HFFc6 (cell line): ENCODE data around the gene ATP9B. TPM values are rescaled to one million over a fixed set of nuclear protein-coding genes. Genes with fewer than 3 reads are reported as not detected.

Experiments used
- DNase-seq: peaks from one replicate; pipeline ENCODE4 v3.0.0-alpha.2; 2018
- H3K27ac Mint-ChIP-seq: 2 replicates; pipeline ENCODE4 v1.8.0; 2020; ENCODE audit warnings: mild to moderate bottlenecking, mixed read lengths
- H3K27me3 Mint-ChIP-seq: 2 replicates; pipeline ENCODE4 v1.8.0; 2021; ENCODE audit warnings: mild to moderate bottlenecking, moderate library complexity, mixed read lengths; ENCODE audit not compliant: insufficient read depth
- H3K36me3 Mint-ChIP-seq: 2 replicates; pipeline ENCODE4 v1.8.0; 2021; ENCODE audit warnings: low read depth, mixed read lengths
- H3K4me1 Mint-ChIP-seq: 2 replicates; pipeline ENCODE4 v1.8.0; 2020; ENCODE audit warnings: low read depth, mixed read lengths
- H3K4me3 Mint-ChIP-seq: 2 replicates; pipeline ENCODE4 v1.8.0; 2020; ENCODE audit warnings: mild to moderate bottlenecking, moderate library complexity, mixed read lengths
- H3K9me3 Mint-ChIP-seq: 2 replicates; pipeline ENCODE4 v1.8.0; 2020; ENCODE audit warnings: mild to moderate bottlenecking, mixed read lengths
- total RNA-seq, 6 experiments: library from RNA; stranded (reverse); fragmentation: NEBNext Ultra II Directional; extraction: Animal tissue kit (Norgen Biotek cat#: 25700); gene quantifications; 2 replicates in 1 of 6; 3 replicates in 5 of 6; pipeline ENCODE4 v1.2.3, GENCODE V29; 2021
- TF ChIP-seq, protein P1 (sequence below): fragments of 200-600 bp; sonication (generic); IDR thresholded peaks from 2 replicates; pipeline ENCODE4 v1.5.0; 2021; ENCODE audit warnings: antibody characterized with exemption, mild to moderate bottlenecking

Gene ATP9B
- total RNA-seq, 6 experiments from 2014 or later, result 9.0 to 11.2 (median 10.5) TPM

GRCh38 chr18:79147014-79147413 lies 77.8 kb downstream of the ATP9B start:
- no peaks in the 10 kb centered on the region for H3K27me3 Mint-ChIP-seq
- H3K9me3 Mint-ChIP-seq, result no peaks in the 10 kb centered on the region
- TF ChIP-seq, protein P1, sequence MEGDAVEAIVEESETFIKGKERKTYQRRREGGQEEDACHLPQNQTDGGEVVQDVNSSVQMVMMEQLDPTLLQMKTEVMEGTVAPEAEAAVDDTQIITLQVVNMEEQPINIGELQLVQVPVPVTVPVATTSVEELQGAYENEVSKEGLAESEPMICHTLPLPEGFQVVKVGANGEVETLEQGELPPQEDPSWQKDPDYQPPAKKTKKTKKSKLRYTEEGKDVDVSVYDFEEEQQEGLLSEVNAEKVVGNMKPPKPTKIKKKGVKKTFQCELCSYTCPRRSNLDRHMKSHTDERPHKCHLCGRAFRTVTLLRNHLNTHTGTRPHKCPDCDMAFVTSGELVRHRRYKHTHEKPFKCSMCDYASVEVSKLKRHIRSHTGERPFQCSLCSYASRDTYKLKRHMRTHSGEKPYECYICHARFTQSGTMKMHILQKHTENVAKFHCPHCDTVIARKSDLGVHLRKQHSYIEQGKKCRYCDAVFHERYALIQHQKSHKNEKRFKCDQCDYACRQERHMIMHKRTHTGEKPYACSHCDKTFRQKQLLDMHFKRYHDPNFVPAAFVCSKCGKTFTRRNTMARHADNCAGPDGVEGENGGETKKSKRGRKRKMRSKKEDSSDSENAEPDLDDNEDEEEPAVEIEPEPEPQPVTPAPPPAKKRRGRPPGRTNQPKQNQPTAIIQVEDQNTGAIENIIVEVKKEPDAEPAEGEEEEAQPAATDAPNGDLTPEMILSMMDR, result no peak
- no peak for DNase-seq
- no peak overlapping the region for H3K27ac Mint-ChIP-seq
- peaks cover 17% of the 10 kb centered on the region for H3K36me3 Mint-ChIP-seq
- no peak overlapping the region for H3K4me3 Mint-ChIP-seq
- H3K4me1 Mint-ChIP-seq, result 0 out of 2 replicates have a peak, but pooled peaks cover 12% of the 10 kb centered on the region

DNA sequence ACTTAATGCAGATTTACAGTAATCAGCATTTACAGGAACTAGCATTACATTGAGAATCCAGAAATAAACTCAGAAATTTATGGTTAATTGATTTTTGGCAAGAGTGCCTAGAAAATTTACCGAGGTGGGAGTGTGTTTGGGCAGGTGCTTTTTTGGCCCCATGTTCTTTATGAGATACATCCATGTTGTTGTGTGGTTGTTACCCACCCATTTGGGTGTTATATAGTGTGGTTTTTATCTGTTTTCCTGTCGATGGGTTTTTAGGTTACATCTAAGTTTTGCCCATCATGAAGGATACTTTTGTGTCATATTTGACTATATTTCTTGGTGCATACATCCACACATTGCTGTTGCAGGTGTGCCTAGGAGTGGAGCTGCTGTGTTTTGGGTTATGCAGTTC lies 82.0 kb downstream of the ATP9B start:
- no peak overlapping the region for H3K27ac Mint-ChIP-seq
- no peak for DNase-seq

DNA sequence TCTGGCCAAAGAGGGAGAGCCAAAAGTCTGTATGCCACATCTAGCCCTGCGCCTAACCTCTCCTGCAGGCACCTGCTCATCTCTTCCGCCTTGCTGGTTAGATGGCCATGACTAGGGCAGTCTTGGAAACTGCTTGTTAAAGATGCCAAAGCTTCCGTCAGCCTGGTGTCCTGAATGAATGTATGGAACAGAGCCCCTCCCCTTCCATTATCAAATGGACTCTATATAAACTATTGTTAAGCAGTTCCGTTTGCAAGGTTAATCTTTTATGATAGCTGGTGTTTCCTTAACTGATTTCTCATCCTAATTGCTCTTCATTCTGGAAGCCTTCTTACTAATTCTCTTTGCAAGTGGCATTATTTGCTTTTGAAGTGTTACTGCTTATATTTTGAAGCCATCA lies 87.1 kb downstream of the ATP9B start:
- H3K36me3 Mint-ChIP-seq, result 0 out of 2 replicates have a peak, but pooled peaks cover 5% of the 10 kb centered on the region
- peaks cover 20% of the 10 kb centered on the region for H3K4me1 Mint-ChIP-seq
- H3K9me3 Mint-ChIP-seq, result no peaks in the 10 kb centered on the region
- no peak overlapping the region for H3K4me3 Mint-ChIP-seq
- H3K27me3 Mint-ChIP-seq, result no peaks in the 10 kb centered on the region; the same call in none of the 2 replicates
- TF ChIP-seq, protein P1, result no peak
- no peak for DNase-seq
- peak overlapping the region; percentile 86 for H3K27ac Mint-ChIP-seq

More for the DNA sequence above, 82.0 kb downstream of the ATP9B start:
- Mint-ChIP-seq H3K36me3 (peaks cover 12% of the 10 kb centered on the region; the same call in 1 of the 2 replicates), H3K4me1 (peaks cover 15% of the 10 kb centered on the region), H3K27me3 (no peaks in the 10 kb centered on the region), H3K9me3 (no peaks in the 10 kb centered on the region), H3K4me3 (no peak overlapping the region)
- TF ChIP-seq, protein P1, result no peak

GRCh38 chr18:79164706-79165105 lies 95.5 kb downstream of the ATP9B start:
- H3K9me3 Mint-ChIP-seq, result no peaks in the 10 kb centered on the region
- H3K4me1 Mint-ChIP-seq, result no peaks in the 10 kb centered on the region
- no peak overlapping the region for H3K27ac Mint-ChIP-seq
- no peak for DNase-seq
- peaks cover 11% of the 10 kb centered on the region; the same call in 1 of the 2 replicates for H3K36me3 Mint-ChIP-seq
- TF ChIP-seq, protein P1, result no peak
- H3K27me3 Mint-ChIP-seq, result no peaks in the 10 kb centered on the region
- H3K4me3 Mint-ChIP-seq, result no peak overlapping the region

GRCh38 chr18:79166702-79167101 lies 97.5 kb downstream of the ATP9B start:
- Mint-ChIP-seq H3K27ac (no peak overlapping the region), H3K9me3 (no peaks in the 10 kb centered on the region)
- DNase-seq, result no peak

More at GRCh38 chr18:79166702-79167101, 97.5 kb downstream of the ATP9B start:
- Mint-ChIP-seq H3K4me1 (no peaks in the 10 kb centered on the region), H3K4me3 (no peak overlapping the region), H3K27me3 (no peaks in the 10 kb centered on the region), H3K36me3 (peaks cover 8% of the 10 kb centered on the region; the same call in 1 of the 2 replicates)
- TF ChIP-seq, protein P1, result no peak
